Measurements from ENCODE around the gene ITIH5.

- no peak for TF ChIP-seq CTCF (IDR thresholded peaks at IDR 0.05 in 8 of 11, conservative IDR thresholded peaks at IDR 0.05 in 3 of 11)
- no peak for TF ChIP-seq POLR2AphosphoS5 (IDR thresholded peaks at IDR 0.05)
Measured at GRCh38 chr10:7618461-7618860, 48.3 kb downstream of the ITIH5 start.

All from spleen (tissue), 7 donors.